HG03039 (cell line): ENCODE measurements around the gene FTO.

Experiments
- ATAC-seq: cut with Tn5 transposase; IDR thresholded peaks from one replicate; pipeline ENCODE4 v1.9.1; 2021; ENCODE audit warnings: mild to moderate bottlenecking, moderate library complexity; ENCODE audit not compliant: unreplicated experiment

FTO gene

DNA sequence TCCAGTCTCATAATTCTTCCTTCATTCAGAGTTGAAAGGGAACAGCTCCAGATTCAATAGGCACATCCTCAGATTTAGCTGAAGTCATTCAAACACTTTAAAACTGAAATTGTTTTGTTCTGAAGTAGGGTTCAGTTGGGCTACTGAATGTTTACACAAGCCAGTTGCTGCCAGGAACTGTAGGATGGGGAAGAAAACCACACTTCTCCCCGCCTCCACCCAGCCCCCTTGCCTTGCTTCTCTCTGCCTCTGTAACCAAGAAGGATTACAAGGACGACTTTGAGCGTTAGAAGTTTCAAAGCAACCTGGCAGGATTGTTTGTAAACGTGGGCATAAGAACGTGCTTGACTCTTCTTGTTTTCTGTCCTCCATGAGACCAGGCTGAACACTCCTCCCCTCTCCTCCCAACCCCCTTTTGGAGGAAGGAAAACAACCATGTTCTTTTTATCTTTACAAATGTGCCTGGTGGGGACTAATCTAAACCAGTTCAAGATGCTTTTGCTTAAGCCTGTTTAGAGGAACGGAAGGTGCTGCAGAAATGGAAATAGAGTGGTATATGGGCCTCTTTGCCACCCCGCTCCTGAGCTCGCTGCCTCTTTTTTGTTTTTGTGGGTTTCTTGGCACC, 287.9 kb downstream of the FTO start:
- no peak for ATAC-seq

DNA sequence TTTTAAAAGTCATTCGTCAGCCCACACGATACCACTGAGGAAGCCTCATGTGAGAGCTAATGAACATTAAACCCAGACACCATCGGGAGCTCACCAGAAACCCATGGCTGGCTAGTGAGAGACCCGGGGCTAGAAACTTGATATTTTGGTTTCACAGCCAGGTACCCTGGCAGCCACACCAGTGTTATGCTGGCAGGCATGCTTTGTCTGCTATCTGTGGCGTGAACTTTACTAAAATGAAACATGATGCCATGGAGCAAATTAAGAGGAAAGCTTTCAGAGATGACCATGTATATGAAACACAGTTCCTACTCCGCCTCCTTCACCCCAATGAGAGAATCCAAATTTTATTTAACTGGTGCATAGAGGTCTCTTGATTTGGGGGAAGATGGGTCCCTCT, 291.4 kb downstream of the FTO start:
- ATAC-seq = no peak

DNA sequence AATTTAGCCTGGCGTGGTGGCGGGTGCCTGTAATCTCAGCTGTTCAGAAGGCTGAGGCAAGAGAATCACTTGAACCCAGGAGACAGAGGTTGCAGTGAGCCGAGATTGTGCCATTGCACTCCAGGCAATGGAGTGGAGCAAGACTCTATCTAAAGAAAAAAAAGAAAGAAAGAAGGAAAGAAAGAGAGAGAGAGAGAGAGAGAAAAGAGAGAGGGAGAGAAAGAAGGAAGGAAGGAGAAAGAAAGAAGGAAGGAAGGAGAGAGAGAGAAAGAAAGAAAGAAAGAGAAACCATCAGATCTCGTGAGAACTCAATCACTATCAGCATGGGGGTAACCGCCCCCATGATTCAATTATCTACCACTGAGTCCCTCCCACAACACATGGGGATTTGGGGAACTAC, 293.0 kb downstream of the FTO start:
- ATAC-seq = no peak

DNA sequence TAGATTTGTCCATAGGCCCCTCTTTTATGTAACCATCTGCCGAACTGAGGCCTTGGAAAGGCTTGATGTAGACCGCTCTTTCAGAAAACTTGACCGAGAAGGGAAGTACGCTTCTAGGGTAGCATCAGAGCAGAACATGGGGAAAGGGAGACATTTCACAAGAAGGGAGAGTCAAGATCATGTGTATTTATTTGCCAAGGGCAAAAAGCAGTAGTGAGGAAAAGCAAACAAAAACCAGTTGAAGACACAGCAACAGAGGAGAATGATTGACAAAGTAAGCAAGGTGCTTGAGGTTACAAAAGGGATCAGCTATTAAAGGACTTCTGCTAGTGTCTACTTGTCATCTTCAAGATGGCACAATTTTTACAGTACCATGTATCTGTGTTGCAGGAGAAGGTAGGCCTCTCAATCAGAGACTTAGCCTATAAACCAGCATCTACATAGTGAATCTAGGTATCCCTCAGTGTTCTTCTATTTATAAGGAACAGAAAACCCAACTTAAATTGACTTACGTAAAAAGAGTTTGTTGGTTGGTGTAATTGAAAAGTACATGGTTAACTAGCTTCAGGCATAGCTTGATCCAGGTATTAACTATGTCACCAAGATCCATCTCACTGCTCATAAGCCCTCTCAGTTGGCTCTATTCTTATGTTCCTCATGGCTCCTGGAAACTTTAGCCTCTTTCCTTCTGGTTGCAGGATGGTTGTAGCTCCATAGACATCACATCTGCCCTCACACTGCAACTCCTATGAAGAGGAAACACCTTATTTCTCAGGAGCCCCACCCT, 294.3 kb downstream of the FTO start:
- no peak for ATAC-seq

DNA sequence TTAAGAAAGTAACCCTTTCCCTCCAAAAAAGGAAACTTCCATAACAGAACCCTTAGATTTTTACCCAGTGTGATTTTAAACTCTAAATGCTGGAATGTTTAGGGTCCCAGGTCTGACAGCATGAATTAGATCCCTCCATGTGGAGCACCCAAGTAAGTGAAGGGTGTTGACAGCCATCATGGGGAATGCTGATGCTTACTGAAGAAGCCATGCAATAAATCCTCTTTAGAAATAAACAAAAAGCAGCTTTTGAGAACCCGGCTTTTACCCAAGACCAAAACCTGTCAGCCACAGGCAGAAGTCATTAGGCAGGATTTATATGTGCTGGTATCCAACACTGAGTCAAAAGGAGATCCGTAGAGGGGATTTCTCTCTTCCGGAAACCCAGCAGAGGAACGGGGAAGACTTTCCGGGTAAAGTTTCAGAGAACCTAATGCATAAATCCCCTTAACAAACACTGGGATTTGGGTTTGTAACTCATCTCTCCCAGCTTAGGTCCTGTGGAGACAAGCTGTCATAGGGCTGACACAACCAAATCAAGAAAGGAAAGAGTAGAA, 295.1 kb downstream of the FTO start:
- ATAC-seq = no peak

DNA sequence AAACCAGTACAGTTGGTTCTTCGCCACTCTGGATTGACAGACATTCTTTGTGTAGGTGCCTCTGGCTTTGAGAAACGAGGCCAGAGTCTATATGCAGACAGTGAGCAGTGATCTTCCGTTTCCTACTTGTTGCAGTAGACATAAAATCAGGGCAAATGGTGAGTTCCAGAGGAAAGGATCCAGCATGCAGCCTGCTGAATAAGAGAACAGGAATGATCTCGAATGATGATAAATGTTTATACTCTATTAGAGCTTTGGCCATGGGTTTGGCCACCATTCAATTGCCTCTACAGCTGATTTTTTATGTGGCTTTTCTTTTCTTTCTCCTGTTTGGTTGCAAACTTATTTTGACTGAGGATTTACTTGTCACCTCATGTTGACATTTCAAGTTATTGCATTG, 295.9 kb downstream of the FTO start:
- ATAC-seq = no peak

DNA sequence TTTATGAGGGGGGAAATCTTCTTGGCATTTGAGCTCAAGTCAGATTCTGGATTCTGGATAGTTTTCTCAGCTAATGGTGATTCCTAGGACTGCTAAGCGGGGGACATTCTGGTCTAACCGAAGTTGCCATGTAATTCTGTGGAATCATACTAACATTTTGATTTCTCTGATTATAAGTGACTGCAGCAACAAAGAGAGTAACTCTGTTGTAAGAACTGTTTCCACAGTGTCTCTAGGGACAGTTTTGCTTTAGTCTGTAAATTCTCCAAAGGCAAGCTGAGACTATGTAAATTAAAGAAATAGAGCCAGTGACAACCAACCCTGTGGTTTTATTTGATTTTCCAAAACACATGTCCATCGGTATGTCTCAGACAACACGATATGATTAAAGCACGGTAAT, 296.4 kb downstream of the FTO start:
- ATAC-seq = no peak

DNA sequence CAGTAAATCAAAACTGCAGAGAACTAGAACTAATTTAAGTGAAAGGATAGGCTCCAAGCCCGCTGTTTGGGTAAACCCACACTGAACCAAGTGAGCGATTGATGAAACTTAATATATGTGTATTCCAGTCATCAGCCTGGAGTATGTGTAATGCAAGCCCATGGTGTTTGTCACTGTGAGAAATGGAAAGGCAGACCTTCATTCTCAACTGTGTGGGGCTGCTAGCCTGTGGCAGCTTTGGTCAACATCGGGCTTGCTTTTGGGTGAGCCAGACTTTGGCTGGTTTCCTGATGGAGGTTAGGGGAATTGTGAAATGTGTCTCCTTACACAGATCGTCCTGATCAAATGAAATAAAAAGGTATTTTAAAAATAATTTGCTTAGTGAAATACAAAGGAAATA, 302.7 kb downstream of the FTO start:
- no peak for ATAC-seq

DNA sequence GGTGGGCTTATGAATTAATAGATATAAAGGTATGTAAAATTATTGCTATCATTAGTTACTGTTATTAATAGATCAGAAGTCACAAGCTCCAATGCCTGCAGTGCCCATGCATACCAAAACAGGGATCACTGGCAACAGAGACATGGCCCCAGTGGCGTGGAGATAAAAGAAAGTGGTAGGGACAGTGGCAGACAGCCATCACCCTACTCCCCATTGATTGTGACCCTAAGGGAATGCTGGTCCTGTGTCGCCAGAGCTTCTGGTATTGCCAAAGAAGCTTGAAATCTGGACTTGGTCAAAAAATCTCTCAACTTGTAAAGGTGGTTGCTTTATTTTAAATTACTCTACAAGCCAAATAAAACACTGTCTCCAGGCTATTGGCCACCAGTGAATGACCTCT, 303.5 kb downstream of the FTO start:
- ATAC-seq = no peak

DNA sequence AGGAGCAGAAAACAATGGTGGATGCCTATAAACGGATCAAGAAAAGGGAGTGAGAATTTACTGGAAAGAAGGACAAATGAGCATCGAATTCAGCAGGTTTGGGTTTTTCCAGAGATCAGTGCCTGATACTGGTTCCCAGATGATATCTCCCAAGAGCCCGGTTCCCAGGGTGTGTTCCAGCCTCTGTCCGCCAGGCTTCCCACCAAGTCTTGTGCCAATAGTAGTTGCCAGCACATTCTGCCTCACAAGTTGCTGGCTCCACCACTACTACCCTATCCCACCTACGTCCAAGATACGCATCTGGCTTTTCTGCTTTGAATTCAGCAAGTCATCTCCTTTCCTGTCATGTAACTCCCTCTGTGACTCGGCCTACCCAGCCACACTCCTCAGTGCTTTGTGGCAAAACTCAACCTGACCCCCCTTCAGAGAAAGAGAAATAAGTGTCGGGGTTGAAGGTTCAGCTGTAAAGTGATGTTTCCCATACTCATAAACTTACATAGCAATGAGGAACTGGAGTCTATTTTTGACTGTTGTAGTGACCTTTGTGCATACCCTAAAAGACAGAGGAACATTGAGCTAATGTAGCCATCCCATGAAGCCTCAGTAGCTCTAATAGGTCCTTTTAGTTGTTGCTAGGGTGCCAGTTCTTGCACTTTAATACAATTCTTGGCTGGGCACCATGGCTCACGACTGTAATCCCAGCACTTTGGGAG, 305.7 kb downstream of the FTO start:
- ATAC-seq = no peak

DNA sequence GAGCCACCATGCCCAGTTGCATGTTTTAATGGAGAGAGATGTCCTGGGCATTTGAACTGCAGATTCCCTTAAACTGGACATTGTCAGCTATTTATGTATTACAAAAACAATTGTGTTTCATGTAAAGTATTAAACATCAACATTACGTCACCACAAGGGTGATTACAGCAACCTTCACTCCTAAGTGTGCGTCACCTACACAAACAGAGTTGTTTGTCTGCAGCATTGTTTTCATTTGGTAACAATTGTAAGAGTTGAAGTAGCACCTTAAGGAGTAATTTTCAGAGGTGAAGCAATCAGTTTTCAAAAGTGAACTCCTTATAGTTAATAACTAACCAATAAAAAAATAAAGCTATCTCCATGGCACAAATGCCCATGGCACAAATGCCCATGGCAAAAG, 311.2 kb downstream of the FTO start:
- ATAC-seq = no peak

DNA sequence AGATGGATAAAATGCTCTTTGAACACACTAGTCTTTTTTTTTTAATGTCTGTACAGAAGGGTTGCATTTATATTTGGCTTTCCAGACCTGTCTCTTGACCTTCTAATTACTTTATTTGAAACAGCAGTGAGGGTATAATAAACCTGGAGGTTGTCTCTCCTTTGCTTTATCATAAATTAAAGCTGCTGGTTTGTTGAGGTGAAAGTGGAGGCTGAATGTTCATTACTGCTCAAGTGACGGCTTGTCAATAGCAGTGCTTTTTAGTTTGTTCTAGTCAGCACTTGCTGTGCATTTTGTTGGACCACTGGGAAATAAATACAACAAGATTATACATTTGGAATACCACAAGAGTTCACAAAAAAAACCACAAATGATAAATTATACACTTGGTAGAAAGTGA, 318.4 kb downstream of the FTO start:
- no peak for ATAC-seq

DNA sequence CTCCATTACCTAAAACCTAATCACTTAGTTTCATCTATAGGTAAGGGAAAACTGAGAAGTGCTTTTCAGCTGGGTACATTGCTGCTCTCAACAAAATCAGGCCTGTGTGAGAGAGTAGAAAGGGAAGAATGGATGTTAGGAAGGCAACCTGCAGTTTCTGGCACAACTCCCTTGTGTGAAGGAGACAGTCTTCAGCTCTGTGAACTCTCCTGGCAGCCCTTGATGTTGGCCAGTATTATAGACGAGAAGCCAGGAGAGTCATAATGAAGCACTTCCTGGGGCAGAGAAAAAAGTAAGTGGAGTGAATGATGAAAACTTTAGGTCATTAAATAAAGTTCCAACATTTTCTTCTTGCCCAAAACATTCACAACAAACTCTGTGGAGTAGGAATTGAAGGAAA, 322.5 kb downstream of the FTO start:
- no peak for ATAC-seq

DNA sequence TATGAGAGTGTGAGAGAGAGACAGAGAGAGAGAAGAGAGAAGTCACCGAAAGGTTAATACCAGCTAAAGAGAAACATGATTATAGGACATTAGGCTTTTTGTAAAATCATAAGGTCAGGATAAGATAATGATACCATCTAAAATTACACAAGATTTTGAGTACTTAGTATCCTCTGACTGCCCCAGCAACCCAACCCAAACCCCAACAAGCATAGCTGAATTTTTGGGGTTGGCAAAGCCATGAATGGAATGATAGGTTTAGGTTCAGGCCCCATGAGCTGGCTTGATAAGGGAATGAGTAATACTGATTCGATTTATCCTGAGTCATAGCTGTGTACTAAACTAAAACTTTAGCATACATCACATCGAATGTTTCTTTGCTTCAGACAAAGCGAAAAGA, 323.1 kb downstream of the FTO start:
- no peak for ATAC-seq

DNA sequence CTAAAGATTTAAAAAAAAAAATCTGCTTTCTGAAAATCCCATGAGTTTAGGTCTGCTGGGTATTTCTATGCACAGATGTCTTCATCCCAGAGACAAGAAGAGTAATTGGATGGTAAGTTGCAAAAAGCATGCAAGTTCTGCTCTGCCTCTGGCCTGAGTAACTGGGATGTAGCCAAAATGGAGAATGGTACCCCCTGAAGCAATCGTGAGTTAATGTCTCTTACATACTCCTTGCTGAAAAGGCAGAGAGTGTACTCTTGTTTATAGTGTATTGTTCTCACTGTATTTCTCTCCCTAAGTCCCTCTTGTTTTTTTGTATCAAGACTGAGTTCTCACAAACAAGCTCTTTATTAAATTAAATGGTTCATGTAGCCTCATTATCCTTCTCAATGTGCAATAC, 323.6 kb downstream of the FTO start:
- no peak for ATAC-seq

DNA sequence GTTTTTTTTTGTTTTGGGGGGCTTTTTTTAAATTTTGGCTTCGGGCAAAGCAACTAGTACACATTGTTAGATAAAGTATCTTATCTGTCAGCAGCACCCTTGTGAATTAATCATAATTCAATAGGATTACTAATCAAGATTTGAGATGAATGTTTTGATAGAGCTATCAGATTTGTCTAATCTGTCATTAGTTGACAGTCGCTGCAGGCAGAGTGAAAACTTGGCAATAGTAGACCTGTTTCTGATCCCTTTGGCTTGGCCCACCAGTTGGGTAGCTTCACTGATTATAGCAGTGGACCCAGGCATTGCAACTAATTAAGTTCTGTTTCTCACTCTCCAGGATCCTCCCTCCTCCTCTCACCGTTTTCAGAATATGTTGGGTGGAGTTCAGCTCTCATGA, 324.0 kb downstream of the FTO start:
- ATAC-seq = no peak

DNA sequence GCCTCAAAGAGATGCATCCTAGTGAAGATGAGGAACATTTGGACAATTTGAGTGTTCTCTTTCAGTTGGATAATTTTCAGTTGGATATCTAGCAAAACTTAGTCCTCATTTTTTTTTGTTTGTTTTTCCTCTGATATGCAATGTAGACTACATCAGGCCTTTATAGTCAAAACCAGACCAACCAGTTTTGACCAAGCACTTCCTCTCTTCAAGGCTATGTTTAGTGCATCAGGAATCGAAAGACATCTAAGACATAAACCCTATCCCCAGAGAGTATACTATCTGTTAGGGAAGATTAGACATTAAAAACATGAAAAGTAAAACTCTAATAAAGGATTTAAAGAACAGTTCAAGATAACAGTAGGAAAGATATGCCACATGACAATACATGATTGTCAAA, 326.5 kb downstream of the FTO start:
- no peak for ATAC-seq

DNA sequence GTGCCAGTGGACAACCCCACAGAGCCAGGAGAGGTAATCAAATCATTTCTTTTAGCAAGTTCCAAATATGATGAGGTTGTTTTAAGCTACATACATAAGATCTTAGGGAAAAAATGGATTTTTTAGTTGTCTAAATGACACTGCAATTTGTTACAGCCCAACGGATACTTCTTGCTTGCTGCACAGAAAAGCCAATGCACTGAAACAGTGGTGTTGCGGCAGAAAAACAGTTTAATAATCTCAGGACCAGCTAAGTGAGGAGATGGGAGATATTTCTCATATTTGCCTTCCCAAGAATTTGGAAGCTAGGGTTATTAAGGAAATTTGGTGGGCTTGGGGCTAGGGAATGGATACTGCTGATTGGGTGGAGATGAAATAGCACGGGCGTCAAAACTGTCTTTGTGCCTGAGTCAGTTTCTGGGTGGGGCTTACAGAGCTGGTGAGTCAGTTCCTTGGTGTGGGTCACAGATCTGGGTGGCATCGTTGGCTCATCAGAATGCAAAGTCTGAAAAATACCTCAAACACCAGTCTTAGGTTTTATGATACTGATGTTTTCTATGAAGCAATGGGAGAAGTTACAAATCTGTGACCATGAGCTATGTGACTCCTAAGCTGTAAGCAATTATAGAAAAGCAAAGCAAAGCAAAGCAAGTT, 327.3 kb downstream of the FTO start:
- no peak for ATAC-seq

DNA sequence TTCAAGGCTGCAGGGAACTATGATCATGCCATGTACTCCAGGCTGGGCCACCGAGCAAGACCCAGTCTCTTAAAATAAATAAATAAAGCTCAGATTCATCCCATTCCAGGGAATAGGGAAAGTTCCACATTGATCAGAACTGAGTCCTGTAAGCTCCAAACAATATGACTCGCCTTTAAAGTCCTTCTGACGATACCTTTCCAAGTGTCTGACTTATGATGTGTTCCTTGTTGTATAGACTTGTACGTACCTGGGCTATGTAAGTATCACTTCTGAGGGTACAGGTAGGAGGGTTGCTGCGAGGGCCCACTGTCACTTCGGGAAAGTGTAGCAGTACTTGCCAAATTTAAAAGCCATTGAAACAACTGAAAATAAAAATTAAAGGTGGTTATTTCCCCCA, 329.8 kb downstream of the FTO start:
- no peak for ATAC-seq

DNA sequence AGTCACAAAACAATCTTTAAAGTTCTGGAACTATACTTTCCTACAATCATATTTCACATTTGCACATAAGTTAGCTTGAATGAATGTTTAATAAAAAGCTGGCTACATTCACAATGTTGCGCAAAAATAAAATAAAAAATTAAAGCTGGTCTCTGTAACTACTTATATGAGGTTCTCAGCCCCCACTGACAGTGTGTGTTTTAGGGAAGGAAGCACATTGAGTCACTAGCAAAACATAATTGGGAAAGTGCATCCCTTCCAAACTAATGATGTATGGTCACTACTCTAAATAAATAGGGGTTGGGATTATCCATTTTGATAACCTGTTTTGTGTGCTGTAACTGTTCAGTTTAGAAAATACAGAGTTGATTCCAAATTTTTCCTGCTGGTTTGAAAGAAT, 330.7 kb downstream of the FTO start:
- ATAC-seq = no peak

DNA sequence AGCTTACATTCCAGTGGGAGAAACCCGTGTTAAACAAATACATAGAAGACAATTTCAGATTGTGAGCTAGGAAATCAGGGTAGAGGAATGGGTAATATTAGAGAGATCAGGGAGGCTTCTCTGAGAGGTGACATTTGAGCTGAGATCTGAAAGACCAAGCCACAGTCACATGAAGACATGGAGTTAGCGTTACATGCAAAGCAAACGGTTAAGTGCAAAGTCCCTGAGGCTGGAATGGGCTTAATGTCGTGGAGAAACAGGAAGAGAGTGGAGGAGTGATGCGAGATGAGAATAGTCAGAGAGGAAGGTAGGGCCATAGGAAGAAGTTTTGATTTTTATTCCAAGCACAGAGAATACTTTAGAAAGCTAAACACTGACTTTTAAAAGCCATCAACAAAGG, 336.5 kb downstream of the FTO start:
- no peak for ATAC-seq
